Liver (tissue), 9 donors: ENCODE results near the gene SH3PXD2B. TPM values are rescaled to one million over a fixed set of nuclear protein-coding genes. Genes with fewer than 3 reads are reported as not detected.

ENCODE experiments used
- DNase-seq: peaks from one replicate; pipeline ENCODE4 v3.0.0-alpha.2; 2017; ENCODE audit warnings: low spot score
- H3K27ac ChIP-seq, 2 donors: one replicate each; pipeline ENCODE4 v1.7.0; 2013; ENCODE audit warnings: inconsistent platforms in 2 of 2, low read length in 2 of 2, control low read depth in 1 of 2, low read depth in 1 of 2, mild to moderate bottlenecking in 1 of 2
- H3K27me3 ChIP-seq, 4 donors: one replicate each; pipeline versions ENCODE4 v1.6.1 to v1.7.0; 2013; ENCODE audit warnings: low read length in 3 of 4, inconsistent platforms in 1 of 4, mild to moderate bottlenecking in 1 of 4, moderate library complexity in 1 of 4; ENCODE audit not compliant: control insufficient read depth in 4 of 4, insufficient read depth in 4 of 4
- H3K36me3 ChIP-seq, 4 donors: one replicate each; pipeline versions ENCODE4 v1.6.1 to v1.7.0; 2013; ENCODE audit warnings: low read length in 3 of 4, mild to moderate bottlenecking in 3 of 4, low read depth in 1 of 4, moderate library complexity in 1 of 4; ENCODE audit not compliant: control insufficient read depth in 4 of 4, insufficient read depth in 3 of 4
- H3K4me1 ChIP-seq, 4 donors: one replicate each; pipeline versions ENCODE4 v1.6.1 to v1.7.0; 2013; ENCODE audit warnings: low read length in 3 of 4, mild to moderate bottlenecking in 3 of 4, moderate library complexity in 1 of 4; ENCODE audit not compliant: control insufficient read depth in 4 of 4, insufficient read depth in 4 of 4
- H3K4me3 ChIP-seq, 3 donors: one replicate each; pipeline versions ENCODE4 v1.6.1 to v1.7.0; 2013; ENCODE audit warnings: low read length in 3 of 3, control low read depth in 1 of 3, low read depth in 1 of 3, mild to moderate bottlenecking in 1 of 3
- H3K9ac ChIP-seq, 2 donors: one replicate each; pipeline ENCODE4 v1.7.0; 2013; ENCODE audit warnings: low read length in 2 of 2, mild to moderate bottlenecking in 2 of 2, moderate library complexity in 2 of 2, control low read depth in 1 of 2, low read depth in 1 of 2
- H3K9me3 ChIP-seq, 4 donors: one replicate each; pipeline versions ENCODE4 v1.6.1 to v1.7.0; 2013; ENCODE audit warnings: low read length in 3 of 4; ENCODE audit not compliant: control insufficient read depth in 4 of 4
- ATF3 ChIP-seq: IDR thresholded peaks from 2 replicates; pipeline ENCODE4 v1.6.1; 2016; ENCODE audit warnings: antibody characterized with exemption
- EGR1 ChIP-seq, 2 donors: IDR thresholded peaks; 2 replicates each; pipeline ENCODE4 v1.6.1; 2016 to 2018; ENCODE audit warnings: antibody characterized with exemption in 2 of 2, low read depth in 2 of 2
- FOXA1 ChIP-seq: IDR thresholded peaks from 2 replicates; pipeline ENCODE4 v1.6.1; 2016; ENCODE audit warnings: antibody characterized with exemption
- FOXA2 ChIP-seq: IDR thresholded peaks from 2 replicates; pipeline ENCODE4 v1.6.1; 2016; ENCODE audit warnings: antibody characterized with exemption
- HNF4A ChIP-seq, 2 donors: conservative IDR thresholded peaks; 2 replicates each; pipeline ENCODE4 v1.6.1; 2016; ENCODE audit warnings: antibody characterized with exemption in 2 of 2, mild to moderate bottlenecking in 2 of 2
- HNF4G ChIP-seq: IDR thresholded peaks from 2 replicates; pipeline ENCODE4 v1.6.1; 2016; ENCODE audit warnings: antibody characterized with exemption
- JUND ChIP-seq, 2 donors: IDR thresholded peaks; 2 replicates each; pipeline ENCODE4 v1.6.1; 2016; ENCODE audit warnings: antibody characterized with exemption in 2 of 2
- NR2F2 ChIP-seq: IDR thresholded peaks from 2 replicates; pipeline ENCODE4 v1.6.1; 2016; ENCODE audit warnings: antibody characterized with exemption
- RXRA ChIP-seq, 2 donors: IDR thresholded peaks; 2 replicates each; pipeline ENCODE4 v1.6.1; 2017 to 2018; ENCODE audit warnings: antibody characterized with exemption in 2 of 2, mild to moderate bottlenecking in 1 of 2
- SP1 ChIP-seq: IDR thresholded peaks from 2 replicates; pipeline ENCODE4 v1.6.1; 2018; ENCODE audit warnings: antibody characterized with exemption, mild to moderate bottlenecking
- TAF1 ChIP-seq: conservative IDR thresholded peaks from 2 replicates; pipeline ENCODE4 v1.6.1; 2016; ENCODE audit warnings: antibody characterized with exemption, mild to moderate bottlenecking
- ZBTB33 ChIP-seq: IDR thresholded peaks from 2 replicates; pipeline ENCODE4 v1.6.1; 2016; ENCODE audit warnings: antibody characterized with exemption
- WGBS: extraction: QIAGEN DNeasy Blood & Tissue Kit; methylation state at CpG from one replicate; pipeline ENCODE4 v1.1.7; 2013; 5-methylcytosine and 5-hydroxymethylcytosine counted together
- polyA plus RNA-seq, 2 donors: library from polyadenylated mRNA; stranded (reverse) in 1 of 2; unstranded in 1 of 2; fragments of 200-250 nt in 1 of 2; fragments of >200 nt in 1 of 2; fragmentation: Nextera tagmentation in 1 of 2; extraction: Ambion mirVana in 1 of 2; gene quantifications; one replicate each; pipeline versions ENCODE4 v1.2.1 to v1.2.3, GENCODE V29; 2013 to 2015
- total RNA-seq, 2 donors: library from RNA; depleted of rRNA; stranded (reverse); fragments of >200 nt; gene quantifications; one replicate each; pipeline ENCODE4 v1.2.3, GENCODE V29; 2014
- TF ChIP-seq, protein P1 (sequence below): fragments of 150-350 bp; IDR thresholded peaks from 2 replicates; pipeline ENCODE4 v1.5.1; 2017; ENCODE audit warnings: improper control_type of control experiment, low read depth, low read length; ENCODE audit not compliant: missing input control
- TF ChIP-seq, protein P2 (sequence below): IDR thresholded peaks from 2 replicates; pipeline ENCODE4 v1.6.1; 2016; ENCODE audit warnings: antibody characterized with exemption, mild to moderate bottlenecking
- donor health status: healthy.
- donor health status: healthy.
- donor health status: healthy.
- donor health status: healthy.
- donor health status: healthy.

The SH3PXD2B gene
- total and polyA plus RNA-seq, 4 donors: 1.1 to 3.3 (median 2.2) TPM

- no peaks in the 10 kb centered on the region for H3K9me3 ChIP-seq
- peaks cover 0 to 3% (median 2%) of the 10 kb centered on the region in 4 donors for H3K4me1 ChIP-seq
- DNase-seq: no peak
- WGBS: 86% methylated on average over 7 of the region's 7 CpGs
- H3K9ac ChIP-seq: no peak overlapping the region
- H3K27me3 ChIP-seq: no peaks in the 10 kb centered on the region
- no peak overlapping the region for H3K4me3 ChIP-seq
- no peaks in the 10 kb centered on the region for H3K36me3 ChIP-seq
- no peak overlapping the region for H3K27ac ChIP-seq
- no peak for TF ChIP-seq SP1
- no peak for TF ChIP-seq ATF3
- TF ChIP-seq, protein P1, sequence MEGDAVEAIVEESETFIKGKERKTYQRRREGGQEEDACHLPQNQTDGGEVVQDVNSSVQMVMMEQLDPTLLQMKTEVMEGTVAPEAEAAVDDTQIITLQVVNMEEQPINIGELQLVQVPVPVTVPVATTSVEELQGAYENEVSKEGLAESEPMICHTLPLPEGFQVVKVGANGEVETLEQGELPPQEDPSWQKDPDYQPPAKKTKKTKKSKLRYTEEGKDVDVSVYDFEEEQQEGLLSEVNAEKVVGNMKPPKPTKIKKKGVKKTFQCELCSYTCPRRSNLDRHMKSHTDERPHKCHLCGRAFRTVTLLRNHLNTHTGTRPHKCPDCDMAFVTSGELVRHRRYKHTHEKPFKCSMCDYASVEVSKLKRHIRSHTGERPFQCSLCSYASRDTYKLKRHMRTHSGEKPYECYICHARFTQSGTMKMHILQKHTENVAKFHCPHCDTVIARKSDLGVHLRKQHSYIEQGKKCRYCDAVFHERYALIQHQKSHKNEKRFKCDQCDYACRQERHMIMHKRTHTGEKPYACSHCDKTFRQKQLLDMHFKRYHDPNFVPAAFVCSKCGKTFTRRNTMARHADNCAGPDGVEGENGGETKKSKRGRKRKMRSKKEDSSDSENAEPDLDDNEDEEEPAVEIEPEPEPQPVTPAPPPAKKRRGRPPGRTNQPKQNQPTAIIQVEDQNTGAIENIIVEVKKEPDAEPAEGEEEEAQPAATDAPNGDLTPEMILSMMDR: no peak
- no peak for TF ChIP-seq ZBTB33
- TF ChIP-seq FOXA1: no peak
- TF ChIP-seq RXRA (IDR thresholded peaks at IDR 0.05): no peak
Measured at GRCh38 chr5:172474293-172474692, 20.0 kb upstream of the SH3PXD2B start.

DNA sequence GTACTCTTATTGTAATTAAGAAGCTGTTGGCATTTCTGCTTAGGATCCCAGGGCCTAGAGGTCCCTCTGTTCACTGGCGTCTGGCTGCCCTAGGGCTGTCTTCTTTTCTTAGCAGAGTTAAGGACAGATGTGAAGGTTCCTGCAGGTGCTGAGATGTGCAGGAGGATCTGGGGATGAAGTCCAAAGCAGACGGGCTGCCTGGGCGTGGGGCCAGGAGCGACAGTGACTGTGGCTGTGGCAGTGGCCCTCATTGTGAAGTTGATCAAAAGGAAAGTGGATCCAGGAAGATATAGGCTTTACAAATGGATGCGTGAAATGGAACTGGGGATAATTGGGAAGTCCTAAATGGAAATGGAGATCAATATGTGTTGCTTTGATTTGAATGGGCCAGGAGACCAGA, 19.1 kb upstream of the SH3PXD2B start:
- 61% methylated on average over 5 of the region's 5 CpGs for WGBS
- no peaks in the 10 kb centered on the region for H3K9me3 ChIP-seq

DNA sequence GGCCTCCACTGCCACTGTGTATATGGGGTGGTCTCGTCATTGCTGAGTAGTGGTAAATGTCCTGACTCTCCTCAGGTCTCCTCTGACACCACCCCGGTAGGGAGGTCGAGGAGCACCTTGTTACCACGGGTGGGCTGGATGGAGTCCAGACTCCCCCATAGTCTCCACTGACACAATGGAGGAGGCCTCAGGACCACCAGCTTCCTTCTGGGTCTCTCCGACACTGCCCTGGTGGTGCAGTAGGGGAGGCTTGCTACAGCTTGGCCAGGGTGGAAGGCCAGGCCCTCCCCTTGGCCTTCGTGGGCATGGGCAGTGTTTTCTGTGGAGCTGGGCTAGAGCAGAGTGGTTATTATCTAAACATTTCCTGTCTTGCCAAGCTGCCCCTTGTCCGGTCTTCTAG, 15.4 kb upstream of the SH3PXD2B start:
- Histone ChIP-seq H3K4me3 (no peak overlapping the region), H3K27me3 (no peaks in the 10 kb centered on the region), H3K36me3 (no peaks in the 10 kb centered on the region), H3K9ac (no peak overlapping the region), H3K4me1 (no peaks in the 10 kb centered on the region), H3K27ac (no peak overlapping the region), H3K9me3 (no peaks in the 10 kb centered on the region)
- DNase-seq: no peak
- WGBS: 66% methylated on average over 7 of the region's 7 CpGs
- TF ChIP-seq, protein P2, sequence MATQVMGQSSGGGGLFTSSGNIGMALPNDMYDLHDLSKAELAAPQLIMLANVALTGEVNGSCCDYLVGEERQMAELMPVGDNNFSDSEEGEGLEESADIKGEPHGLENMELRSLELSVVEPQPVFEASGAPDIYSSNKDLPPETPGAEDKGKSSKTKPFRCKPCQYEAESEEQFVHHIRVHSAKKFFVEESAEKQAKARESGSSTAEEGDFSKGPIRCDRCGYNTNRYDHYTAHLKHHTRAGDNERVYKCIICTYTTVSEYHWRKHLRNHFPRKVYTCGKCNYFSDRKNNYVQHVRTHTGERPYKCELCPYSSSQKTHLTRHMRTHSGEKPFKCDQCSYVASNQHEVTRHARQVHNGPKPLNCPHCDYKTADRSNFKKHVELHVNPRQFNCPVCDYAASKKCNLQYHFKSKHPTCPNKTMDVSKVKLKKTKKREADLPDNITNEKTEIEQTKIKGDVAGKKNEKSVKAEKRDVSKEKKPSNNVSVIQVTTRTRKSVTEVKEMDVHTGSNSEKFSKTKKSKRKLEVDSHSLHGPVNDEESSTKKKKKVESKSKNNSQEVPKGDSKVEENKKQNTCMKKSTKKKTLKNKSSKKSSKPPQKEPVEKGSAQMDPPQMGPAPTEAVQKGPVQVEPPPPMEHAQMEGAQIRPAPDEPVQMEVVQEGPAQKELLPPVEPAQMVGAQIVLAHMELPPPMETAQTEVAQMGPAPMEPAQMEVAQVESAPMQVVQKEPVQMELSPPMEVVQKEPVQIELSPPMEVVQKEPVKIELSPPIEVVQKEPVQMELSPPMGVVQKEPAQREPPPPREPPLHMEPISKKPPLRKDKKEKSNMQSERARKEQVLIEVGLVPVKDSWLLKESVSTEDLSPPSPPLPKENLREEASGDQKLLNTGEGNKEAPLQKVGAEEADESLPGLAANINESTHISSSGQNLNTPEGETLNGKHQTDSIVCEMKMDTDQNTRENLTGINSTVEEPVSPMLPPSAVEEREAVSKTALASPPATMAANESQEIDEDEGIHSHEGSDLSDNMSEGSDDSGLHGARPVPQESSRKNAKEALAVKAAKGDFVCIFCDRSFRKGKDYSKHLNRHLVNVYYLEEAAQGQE: no peak
- TF ChIP-seq SP1: no peak
- TF ChIP-seq RXRA (IDR thresholded peaks at IDR 0.05): no peak
- TF ChIP-seq HNF4G: no peak
- TF ChIP-seq FOXA1: no peak
- no peak for TF ChIP-seq TAF1
- no peak for TF ChIP-seq EGR1 (IDR thresholded peaks at IDR 0.05; ENCODE audit: low read depth in 2 of 2)
- no peak for TF ChIP-seq NR2F2
- no peak for TF ChIP-seq JUND (IDR thresholded peaks at IDR 0.05)
- TF ChIP-seq, protein P1: no peak

More for the DNA sequence above, 19.1 kb upstream of the SH3PXD2B start:
- DNase-seq: no peak
- Histone ChIP-seq H3K9ac (no peak overlapping the region), H3K27ac (no peak overlapping the region), H3K4me3 (no peak overlapping the region), H3K4me1 (no peaks in the 10 kb centered on the region), H3K27me3 (no peaks in the 10 kb centered on the region), H3K36me3 (no peaks in the 10 kb centered on the region)
- TF ChIP-seq ZBTB33 (no peak), FOXA2 (no peak), HNF4A (conservative IDR thresholded peaks at IDR 0.05) (peak in 1 of 2 donors; percentile 14)
